Activated CD8-positive, alpha-beta memory T cell treated with anti-CD3 and anti-CD28 coated beads for 48 hours (primary cell): ENCODE data around the gene GNA15.
"Not testable (repeated sequence)": the region's sequence is repeated elsewhere in the genome, so short reads cannot be mapped to it uniquely, and the experiment has no call there.

Experiments
- DNase-seq, 3 experiments: peaks; one replicate each; pipeline ENCODE4 v3.0.0-alpha.2; 2020; ENCODE audit warnings: low read depth in 2 of 3, low spot score in 2 of 3

GNA15 gene

DNA sequence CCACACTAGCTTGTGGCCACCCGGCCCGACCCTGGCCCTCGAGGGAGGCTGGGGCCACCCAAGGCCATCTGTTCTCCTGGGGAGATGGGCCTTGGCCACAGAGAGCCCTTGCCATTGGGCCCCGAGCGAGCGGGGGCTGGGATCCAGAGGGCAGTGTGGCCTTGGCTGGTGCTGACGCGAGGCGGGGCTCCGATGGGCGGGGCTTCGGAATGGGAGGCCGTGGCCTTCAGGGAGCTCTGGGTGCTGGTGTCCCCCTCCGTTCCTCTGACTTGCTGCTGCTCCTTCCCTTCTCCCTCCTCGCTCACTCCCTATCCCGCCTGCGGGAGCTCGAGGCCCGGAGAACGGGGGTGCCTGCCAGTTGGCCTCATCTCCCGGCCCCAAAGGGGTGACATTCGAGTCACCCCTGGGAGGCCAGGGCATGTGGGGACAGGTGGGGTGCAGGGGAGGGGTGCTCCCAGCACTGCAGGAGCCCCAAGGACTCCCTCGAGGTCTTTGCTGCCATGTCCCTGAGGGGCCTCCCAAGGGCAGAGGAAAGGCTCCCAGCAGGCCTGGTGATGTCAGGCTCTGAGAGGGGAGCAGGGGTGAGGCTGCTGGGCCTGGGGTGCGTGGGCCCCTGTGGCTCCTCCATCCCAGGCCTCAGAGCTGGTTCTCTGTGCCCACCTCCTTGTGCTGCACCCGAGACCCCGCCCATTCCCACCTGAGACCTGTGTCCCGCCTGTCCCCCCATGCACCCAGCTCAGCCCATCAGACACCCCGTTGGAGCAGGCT, 54.1 kb downstream of the GNA15 start:
- no peak for DNase-seq

DNA sequence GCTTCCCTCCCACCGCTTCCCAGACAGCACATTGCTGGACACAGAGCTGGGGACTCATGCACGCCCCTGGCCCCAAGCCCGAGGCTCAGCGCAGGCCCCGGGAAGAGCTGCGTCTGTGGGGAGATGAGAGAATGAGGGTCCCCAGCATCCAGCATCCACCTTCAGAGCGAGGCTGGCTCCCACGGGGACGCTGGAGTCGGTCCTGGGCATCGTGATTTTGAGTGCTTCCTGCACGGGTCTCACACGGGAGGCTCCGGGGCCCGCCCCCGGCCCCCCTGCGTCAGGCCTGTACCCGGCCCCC, 54.6 kb downstream of the GNA15 start:
- no peak for DNase-seq

DNA sequence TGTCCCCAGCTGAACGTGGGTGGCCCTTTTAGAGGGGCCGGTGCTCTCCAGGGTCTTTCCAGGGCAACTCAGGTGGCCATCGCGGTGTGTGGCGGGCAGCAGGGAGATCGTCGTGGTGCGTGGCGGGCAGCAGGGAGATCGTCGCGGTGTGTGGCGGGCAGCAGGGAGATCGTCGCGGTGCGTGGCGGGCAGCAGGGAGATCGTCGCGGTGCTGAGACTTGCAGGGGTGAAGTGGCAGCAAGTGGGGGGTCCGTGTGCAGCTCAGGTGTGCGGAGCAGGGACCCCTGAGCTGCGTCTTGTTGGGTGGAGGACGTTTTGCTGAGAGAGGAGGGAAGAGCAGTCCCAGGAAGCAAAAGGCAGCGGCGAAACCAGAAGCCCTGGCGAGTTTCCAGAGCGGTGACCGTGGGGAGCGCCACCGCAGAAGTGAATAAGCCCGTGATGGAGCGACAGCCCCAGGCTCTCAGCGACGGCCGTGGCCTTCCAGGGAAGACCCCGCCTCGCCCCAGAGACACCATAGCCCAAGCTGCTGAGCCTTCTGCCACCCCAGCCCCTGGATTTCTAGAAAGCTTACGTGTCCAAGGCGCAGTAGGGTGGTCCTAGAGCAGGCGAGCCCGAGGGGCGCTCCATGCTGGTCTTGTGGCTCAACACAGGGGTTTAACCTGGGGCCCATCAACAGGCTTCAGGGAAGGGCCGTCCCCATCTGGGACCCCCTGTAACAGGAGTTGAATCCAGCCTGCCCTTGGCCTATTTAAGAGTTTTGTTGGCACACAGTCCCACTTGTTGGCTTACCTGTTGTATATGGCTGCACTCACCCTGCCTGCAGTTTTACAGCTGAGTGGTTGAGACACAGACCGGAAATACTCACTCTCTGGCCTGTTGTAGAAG, 55.3 kb downstream of the GNA15 start:
- DNase-seq, result no peak

DNA sequence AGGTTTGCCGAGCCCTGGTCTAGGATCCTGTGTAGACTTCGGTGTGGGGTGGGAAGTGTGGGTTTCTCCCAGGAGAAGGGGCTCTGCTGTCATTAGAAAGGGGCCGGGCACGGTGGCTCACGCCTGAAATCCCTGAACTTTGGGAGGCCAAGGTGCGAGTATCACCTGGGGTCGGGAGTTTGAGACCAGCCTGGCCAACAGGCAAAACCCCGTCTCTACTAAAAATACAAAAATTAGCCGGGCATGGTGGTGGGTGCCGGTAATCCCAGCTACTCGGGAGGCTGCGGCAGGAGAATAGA, 55.9 kb downstream of the GNA15 start:
- DNase-seq, result not testable (repeated sequence)

DNA sequence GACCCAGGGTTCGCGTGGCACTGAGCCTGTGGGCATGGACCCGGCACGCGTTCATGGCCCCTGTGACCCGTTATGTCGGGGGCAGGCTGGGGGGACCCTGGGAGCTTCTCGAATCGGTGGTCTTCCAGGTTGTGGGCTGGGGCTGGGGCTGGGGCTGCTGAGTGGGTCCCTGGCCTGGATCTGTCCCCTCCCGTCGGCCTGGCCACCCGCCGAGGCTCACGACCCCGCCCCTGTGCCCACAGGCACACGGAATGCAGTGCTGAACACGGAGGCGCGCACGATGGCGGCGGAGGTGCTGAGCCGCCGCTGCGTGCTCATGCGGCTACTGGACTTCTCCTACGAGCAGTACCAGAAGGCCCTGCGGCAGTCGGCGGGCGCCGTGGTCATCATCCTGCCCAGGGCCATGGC, 56.4 kb downstream of the GNA15 start:
- DNase-seq, result no peak

DNA sequence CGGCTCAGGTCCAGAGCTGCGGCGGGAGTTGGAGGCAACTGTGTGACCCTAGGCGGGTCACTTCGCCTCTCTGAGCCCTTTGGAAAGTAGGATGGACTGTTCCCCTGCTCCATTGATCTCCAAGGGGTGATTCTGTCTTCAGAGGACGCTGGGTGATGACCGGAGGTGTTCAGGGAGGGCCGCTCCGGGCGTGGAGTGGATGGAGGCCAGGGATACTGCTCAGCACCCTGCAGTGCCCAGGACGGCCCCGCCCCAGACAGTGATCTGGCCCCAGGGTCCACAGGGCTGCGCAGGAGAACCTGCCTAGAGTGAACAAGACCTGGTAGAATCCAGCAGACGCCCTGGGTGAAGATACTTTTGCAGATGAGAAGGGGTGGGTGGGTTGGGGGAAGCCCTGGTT, 56.9 kb downstream of the GNA15 start:
- DNase-seq, result no peak

DNA sequence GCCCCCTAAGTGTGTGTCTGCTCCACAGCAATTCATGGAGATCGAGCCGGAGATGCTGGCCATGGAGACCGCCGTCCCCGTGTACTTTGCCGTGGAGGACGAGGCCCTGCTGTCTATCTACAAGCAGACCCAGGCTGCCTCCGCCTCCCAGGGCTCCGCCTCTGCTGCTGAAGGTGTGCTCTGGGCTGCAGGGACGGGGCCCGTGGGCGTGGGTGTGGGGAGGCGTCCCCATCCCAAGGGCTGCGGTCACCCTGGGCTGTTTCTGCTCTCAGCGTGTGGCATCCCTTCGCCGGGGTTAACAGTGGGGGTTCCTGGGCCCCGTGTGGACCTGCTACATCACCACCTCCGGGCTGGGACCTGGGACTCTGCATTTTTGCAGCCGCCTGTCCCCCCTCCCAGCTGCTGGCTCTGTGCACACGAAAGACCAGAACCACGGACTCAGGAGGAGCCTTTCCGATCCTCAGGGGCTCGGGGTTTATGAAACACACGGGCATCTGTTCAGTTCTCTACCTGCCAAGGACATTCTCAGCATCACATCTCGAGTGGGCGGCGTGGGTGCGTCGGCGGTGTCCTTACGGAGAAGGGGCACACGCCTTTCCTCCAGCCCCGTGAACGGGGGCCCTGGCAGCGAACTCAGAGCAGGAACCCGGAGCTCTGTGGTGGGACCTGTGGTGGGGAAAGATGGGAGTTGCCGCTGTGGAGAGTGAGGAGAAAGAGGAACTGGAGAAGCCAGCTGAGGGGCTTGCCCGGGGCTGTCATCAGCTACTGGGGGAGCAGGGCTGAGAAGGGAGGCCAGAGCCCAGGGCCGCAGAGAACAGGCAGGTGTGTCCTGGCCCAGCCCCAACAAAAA, 57.6 kb downstream of the GNA15 start:
- DNase-seq, result no peak

DNA sequence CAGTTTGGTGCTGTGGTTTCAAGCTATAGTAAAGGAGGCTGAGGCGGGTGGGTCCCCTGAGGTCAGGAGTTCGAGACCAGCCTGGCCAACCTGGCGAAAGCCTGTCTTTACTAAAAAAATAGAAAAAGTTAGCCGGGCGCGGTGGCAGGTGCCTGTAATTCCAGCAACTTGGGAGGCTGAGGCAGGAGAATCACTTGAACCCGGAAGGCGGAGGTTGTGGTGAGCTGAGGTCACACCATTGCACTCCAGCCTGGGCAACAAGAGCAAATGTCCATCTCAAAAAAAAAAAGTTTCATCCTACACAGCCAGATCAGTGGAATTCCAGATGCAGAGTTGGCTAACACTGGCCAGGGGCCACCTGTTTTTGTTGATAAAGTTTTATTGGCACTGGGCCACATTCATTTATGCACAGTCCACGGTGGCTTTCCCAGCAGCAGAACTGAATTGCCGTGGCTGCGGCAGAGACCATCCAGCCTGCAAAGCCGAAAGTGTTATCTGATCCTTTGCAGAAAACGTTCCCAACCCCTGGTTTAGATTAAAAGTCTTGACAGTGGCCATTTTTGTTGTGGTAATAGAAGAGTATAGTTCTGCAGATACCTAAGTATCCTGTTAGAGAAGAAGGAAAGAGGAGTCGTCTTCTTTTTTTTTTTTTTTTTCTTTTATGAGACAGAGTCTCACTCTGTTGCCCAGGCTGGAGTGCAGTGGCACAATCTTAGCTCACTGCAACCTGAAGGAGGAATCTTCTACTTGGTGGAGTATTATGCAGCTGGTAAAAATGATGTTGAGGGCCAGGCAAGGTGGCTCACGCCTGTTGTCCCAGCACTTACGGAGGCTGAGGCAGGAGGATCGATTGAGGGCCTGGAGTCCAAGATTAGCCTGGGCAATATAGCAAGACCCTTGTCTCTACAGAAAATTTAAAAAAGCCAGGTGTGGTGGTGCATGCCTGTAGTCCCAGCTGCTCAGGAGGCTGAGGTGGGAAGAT, 58.6 kb downstream of the GNA15 start:
- no peak for DNase-seq

DNA sequence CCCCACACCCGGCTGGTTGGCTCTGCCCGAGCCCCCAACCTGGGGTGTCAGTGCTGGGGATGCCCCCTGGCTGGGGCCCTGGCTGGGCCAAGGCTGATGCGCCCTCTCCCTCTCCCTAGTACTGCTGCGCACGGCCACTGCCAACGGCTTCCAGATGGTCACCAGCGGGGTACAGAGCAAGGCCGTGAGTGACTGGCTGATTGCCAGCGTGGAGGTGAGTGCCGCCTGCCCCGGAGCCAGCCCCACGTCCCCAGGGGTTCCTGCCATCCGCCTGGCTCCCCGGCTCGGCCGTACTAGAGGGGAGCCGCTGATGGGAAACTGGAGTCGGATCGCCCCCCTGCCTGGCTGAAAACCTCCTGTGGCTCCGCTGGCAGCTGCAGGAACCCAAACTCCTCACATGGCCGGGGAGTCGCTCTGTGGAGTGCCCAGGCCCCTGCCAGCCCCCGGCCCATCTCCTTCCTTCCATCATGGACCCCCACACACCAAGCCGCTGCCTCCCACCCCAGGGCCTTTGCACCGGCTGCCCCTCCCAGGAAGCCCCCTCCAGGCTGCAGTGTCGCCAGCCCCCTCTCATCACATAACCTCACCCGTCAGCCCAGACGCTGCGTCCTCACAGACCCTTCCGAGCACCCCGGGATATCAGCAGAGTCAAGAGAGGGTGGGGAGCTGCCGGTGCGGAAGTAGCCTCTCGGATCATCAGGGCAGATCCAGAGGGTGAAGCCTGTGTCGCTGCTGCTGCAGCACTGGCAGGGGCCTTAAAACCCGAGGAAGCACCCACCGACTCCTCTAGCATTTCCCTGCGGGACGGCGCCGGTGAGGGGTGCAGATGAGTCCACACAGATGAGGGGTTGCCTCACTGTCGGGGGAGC, 60.5 kb downstream of the GNA15 start:
- no peak for DNase-seq

DNA sequence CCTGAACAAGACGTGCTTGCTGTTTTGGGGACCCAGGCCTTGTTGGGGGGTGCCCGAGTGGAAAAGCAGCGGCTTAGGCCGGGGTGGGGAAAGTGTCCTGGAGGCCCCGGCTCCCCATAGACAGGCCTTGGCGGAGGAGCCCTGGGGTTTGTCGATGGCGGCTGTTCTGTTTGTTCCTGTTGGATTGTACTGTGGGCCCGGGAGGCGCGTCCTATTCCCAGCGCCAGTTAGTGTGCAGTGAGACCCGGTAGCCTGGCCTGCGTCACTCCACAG, 61.0 kb downstream of the GNA15 start:
- DNase-seq, result no peak

DNA sequence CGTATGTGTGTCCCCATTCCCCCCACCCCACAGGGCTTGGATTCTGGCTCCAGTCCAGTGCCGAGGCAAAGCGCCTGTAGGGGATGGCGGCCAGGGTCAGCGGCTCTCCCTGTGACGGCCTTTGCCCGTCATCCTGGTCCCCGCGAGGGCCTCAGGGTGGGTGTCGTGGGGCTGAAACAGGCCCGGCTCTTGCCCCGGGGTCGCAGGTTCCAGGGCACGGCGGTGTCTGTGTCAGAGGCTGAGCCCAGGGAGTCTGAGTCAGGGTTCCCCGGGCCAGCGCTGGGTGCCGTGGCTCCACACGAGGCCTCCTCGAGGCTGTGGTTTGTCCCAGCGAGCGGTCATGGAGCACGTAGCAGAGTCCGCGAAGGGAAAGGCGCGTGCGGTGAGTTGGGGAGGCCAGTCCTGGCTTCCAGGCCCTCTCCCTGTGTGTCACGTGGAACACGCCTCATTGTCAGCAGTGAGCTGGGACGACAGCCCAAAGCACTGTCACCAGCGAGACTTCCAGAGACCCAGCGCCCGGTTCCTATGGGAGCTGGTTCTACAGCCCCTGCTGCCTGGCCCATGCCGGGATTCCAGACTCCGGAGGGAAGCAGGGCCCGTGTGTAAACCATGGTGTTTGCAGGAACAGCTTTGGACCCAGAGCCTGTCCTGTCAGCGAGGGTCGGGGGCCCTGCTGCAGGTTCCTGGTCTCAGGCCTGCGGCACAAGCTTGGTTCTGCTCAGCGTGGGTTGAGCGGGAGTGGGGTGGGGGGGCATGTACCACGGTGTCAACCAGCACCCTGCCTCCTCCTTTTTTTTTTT, 63.3 kb downstream of the GNA15 start:
- no peak for DNase-seq

DNA sequence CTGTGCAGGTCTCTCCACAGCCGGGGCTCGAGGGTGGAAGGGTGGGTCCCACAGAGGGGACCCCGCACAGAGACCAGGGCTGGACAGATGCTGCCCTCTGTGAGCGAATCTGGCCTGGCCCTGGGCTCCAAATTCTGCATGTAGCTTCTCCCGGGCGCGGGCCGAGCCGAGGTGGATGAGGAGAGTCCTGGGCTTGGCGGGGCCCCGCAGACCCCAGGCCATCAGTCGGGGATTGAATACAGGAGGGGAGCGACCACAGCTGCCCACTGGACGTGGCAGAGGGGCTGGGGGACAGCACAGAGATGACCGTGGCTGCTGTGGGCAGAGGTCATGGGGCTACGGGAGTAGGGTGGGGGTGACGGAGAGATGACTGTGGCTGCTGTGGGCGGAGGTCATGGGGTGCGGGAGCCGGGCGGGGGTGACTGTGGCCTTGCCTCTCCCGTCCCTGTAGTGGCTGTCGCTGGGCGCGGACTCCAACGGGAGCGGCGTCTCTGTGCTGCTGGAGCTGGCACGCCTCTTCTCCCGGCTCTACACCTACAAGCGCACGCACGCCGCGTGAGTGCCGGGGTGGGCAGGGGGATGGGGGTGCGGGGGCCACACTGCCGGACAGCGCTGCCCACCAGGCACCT, 65.4 kb downstream of the GNA15 start:
- DNase-seq, result no peak

DNA sequence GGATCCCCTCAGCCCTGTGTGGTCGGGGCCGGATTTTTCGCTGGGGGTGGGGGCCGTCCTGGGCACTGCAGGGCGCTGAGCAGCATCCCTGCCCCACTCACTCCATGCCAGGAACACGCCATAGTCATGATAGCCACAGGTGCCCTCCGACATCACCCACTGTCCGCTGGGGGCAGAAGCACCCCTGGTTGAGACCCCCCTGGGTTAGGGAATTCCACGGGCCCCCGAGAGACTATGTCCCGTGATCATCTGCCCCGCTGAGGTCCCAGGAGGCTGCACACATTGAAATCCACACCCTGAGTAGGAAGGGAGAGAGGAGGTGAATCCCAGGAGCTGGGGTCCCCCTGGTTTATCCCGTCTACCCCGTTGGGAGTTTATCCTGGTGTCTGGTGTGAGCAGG, 66.1 kb downstream of the GNA15 start:
- DNase-seq, result no peak

DNA sequence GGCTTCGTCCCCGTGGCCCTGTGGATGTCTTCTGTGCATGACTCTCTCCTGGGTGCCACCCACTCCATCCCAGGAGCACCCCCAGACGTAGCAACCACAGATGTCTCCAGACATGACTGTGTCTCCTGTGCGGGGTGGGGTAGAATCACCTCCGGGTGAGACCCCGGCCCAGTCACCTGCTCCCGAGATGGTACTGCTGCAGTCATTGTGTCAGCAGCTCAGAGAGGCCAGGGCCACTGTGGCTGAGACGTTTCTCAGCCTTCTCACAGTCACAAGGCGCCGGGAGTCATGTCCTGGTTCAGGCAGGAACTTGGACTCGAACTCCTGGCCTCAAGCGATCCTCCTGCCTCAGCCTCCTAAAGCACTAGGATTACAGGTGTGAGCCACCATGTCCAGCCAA, 66.5 kb downstream of the GNA15 start:
- no peak for DNase-seq

DNA sequence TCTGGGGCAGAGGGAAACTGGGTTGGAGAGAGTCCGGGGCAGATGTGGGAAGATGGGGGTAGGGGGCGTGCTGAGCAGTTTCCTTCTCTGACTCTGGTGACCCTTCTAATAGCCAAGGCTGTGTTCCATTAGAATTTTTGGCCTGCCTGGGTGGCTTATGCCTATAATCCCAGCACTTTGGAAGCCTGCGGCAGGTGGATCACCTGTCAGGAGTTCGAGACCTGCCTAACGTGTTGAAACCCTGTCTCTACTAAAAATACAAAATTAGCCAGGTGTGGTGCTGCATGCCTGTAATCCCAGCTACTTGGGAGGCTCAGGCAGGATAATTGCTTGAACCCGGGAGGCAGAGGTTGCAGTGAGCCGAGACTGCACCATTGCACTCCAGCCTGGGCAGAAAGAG, 67.1 kb downstream of the GNA15 start:
- not testable (repeated sequence) for DNase-seq

DNA sequence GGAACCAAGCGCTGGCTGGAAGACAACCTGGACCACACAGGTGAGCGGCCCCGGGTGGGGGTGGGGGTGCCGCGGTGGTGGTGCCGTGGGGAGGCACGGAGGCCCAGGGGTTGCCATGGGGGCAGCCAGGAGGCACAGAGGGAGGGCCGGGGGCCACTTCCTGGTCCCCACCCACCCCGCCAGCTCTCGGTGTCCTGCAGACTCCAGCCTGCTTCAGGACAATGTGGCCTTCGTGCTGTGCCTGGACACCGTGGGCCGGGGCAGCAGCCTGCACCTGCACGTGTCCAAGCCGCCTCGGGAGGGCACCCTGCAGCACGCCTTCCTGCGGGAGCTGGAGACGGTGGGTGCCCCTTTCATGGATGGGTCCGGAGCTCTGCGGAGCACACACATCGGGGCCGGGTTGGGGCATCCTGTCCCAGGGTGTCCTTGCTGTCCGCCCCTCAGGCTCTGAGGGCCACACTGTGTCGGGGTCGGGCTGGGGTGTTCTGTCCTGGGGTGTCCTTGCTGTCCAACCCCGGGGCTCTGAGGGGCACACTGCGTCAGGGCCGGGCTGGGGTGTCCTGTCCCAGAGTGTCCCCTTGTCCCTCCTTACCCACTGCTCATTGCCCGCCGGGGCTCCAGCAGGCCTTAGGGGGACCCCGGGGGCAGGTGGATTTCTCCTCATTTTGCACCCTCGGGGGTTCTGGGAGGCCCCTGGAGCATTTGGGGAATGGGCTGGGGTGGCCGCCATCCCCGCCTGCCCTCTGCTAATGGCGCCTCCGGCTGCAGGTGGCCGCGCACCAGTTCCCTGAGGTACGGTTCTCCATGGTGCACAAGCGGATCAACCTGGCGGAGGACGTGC, 68.2 kb downstream of the GNA15 start:
- DNase-seq, result no peak

DNA sequence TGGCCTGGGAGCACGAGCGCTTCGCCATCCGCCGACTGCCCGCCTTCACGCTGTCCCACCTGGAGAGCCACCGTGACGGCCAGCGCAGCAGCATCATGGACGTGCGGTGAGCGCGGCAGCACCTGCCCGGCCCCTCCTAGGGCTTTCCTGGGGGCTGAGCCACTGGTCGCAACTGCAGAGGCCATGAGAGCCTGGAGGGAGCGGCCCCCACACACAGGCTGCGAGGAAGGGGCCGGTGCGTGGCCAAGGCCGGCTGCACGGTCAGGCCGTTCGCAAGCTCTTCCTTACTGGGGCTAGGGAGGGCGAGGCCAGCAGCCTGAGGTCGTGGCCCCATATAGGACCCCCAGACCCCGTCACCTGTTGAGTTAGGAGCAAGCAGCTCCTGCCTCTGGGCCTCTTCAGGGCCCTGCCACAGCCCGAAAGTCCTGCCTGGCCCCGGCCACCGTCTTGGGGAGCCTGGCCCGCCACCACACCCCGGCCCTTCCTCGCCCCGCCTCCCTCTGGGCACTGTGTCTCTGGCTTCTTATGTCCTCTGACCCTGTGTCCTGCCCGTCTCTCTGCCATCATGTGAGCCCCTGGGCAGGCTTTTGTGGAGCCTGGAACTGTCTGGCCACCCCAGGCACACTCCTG, 68.9 kb downstream of the GNA15 start:
- no peak for DNase-seq
